Measurements from ENCODE around the gene GPR78.
"Not testable (repeated sequence)": the region's sequence is repeated elsewhere in the genome, so short reads cannot be mapped to it uniquely, and the experiment has no call there.

Gene GPR78

GRCh38 chr4:8560265-8561047 lies 19.7 kb upstream of the GPR78 start:
- DNase-seq (ENCODE audit: low read depth in 2 of 3, low spot score in 2 of 3): no peak

DNA sequence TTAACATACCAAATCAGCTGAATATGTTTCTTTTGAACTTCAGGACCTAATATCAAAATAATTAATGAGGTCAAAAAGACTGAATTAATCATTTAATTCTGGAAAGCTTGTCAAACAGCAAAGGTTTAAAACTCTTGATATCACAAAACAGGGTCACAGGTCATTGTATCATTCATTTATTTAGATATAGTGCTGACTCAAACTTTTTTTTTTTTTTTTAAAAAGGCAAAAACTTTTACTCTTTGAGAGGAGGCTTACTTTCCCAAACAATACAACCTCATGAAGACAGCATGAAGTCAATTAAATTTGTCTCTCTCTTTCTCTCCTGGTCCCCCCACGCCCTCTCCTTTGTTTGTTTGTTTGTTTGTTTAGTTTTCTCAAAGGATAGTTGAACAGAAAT lies 15.6 kb upstream of the GPR78 start:
- DNase-seq (ENCODE audit: low read depth in 2 of 3, low spot score in 2 of 3): no peak

DNA sequence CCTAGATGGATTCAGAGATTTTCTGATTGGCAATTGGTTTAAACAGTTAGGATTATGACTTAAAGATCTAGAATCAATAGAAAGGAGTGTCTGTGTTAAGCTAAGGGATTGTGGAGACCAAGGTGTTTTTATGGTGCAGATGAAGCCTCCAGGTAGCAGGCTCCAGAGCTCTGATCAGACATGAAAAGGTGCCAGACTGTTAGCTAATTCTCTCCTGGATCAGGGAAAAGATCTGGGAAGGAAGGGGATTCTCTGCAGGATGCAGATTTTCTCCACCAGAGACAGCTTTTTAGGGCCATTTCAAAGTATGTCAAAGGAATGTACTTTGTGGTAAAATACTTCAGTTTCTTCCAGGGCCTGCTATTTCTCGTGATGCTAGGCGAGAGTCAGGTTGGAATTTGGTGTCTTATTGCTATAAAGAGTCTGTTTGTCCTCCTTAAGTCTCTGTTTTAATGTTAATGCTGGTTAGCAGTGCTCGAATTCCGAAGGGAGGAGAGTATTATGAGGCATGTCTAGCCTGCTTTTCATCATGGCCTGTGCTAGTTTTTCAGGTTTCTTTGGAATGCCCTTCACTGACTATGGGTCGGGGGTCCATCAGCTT lies 12.0 kb upstream of the GPR78 start:
- DNase-seq (ENCODE audit: low read depth in 2 of 3, low spot score in 2 of 3): no peak

- no peak for DNase-seq (ENCODE audit: low read depth in 2 of 3, low spot score in 2 of 3)
These were observed 10.0 kb upstream of the GPR78 start for GRCh38 chr4:8570201-8570600.

- no peak for DNase-seq (ENCODE audit: low read depth in 2 of 3, low spot score in 2 of 3)
These were observed 8.2 kb upstream of the GPR78 start for GRCh38 chr4:8571702-8572685.

- DNase-seq (ENCODE audit: low read depth in 2 of 3, low spot score in 2 of 3): no peak
These were observed 6.9 kb upstream of the GPR78 start for GRCh38 chr4:8573266-8573665.

DNA sequence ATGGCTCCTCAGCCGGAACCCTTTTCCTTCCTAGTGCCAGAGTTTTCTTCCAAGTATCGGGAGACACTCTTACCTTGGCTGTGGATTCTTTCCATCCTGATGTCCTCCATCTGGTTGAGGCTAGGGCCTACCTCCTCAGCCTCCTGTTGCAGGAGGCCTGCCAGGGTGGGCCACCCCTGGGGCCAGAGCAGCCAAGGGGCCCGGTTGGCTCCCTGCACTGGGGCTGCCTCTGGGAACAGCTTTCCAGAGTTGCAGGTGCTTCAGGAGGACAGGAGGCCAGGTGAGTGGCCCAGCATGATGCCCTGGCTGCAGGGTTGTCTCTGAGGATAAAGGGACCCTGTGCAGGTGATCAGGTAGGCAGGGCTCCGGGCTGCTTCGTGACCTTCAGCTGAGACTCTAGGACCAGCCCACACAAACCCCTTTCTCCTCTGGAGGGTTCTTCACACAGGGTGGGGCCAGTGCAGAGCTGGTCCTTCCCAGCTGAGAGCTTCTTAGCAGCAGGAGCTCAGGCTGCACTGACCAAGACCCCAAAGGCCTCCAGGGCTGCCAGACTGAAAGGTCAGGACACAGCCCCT lies 5.3 kb upstream of the GPR78 start:
- no peak for DNase-seq (ENCODE audit: low read depth in 2 of 3, low spot score in 2 of 3)

DNA sequence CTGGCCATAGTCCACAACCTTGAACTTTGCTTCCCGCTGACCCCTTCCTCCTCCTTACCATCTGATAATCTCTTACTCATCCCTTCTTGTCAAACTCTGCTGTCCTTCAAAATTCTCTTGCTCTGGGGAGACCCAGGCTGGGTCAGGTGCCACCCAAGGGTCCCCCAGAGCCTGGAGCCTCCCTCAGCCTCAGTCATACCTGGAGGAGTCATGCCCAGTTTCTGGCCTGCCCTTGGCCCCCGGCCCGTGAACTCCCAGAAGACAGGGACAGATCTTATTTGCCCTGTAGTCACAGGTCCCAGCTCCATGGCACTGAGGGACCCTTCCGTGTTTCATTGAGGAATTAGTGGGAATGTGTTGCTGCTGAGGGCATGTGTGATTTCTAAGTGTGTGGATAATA lies 4.7 kb upstream of the GPR78 start:
- DNase-seq (ENCODE audit: low read depth in 2 of 3, low spot score in 2 of 3): no peak

GRCh38 chr4:8576591-8576990 lies 3.6 kb upstream of the GPR78 start:
- DNase-seq (ENCODE audit: low read depth in 2 of 3, low spot score in 2 of 3): not testable (repeated sequence)

GRCh38 chr4:8577046-8577445 lies 3.1 kb upstream of the GPR78 start:
- DNase-seq (ENCODE audit: low read depth in 2 of 3, low spot score in 2 of 3): no peak

DNA sequence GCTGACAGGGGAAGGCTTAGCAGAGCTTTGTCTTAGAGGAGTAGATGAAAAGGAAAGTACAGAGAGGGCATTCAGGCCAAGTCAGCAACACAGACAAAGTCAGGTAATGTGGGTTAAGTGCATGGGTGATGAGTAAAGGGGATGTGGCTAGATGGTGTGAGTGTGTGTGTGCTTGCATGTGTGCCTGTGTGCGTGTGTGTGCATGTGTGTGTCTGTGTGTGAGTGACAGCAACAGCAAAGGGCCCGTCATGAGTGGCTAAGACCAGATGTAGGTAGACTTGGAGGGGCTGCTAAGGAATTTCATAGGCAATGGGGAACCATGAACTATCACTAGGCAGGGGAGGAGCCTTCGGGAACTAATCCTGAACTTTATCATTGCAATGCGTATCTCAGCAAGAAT lies 2.2 kb upstream of the GPR78 start:
- no peak for DNase-seq (ENCODE audit: low read depth in 2 of 3, low spot score in 2 of 3)

- DNase-seq (ENCODE audit: low read depth in 2 of 3, low spot score in 2 of 3): no peak
These were observed 1.5 kb upstream of the GPR78 start for GRCh38 chr4:8578717-8579116.

DNA sequence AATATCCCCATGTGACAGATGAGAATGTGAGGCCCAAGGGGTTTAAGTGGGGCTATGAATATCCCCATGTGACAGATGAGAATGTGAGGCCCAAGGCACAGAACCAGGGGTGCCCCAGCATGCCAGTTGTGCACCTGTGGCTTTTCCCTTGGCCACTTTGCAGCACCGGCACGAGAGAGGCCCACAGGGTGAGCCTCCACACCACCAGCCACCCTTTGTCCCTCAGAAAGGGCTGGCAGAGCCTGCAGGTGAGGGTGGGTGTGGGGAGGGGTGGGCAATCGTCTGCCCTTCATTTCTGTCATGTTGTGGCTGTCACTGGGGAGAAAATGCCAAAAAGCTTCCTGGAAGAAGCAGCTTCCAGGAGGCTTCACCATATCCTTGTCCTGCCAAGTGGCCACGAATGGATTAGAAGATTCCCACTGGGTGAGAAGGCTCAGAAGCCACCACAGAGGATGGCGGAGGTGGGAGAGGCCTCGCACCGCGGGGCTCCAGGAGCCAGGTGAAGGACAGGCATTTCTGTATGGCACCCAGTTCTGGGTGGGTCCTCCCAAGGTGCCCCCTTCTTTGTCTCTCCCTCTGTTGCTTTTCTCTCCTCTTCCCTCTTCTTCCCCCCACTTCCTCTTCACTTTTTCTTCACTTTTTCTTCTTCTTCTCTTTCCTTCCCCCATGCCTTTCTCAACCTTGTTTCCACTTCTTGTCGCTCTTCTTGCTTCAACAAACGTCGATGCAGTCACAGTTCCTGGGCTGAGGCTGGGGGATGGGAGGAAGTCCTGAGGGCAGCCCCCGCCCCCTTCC lies 469 bp upstream of the GPR78 start:
- no peak for DNase-seq (ENCODE audit: low read depth in 2 of 3, low spot score in 2 of 3)

GRCh38 chr4:8581094-8581861 lies 1.1 kb downstream of the GPR78 start:
- no peak for DNase-seq (ENCODE audit: low read depth in 2 of 3, low spot score in 2 of 3)

- DNase-seq (ENCODE audit: low read depth in 2 of 3, low spot score in 2 of 3): no peak
These were observed 1.8 kb downstream of the GPR78 start for GRCh38 chr4:8582016-8582415.

- DNase-seq (ENCODE audit: low read depth in 2 of 3, low spot score in 2 of 3): no peak
These were observed 2.2 kb downstream of the GPR78 start for GRCh38 chr4:8582436-8582835.

- DNase-seq (ENCODE audit: low read depth in 2 of 3, low spot score in 2 of 3): no peak
These were observed 2.9 kb downstream of the GPR78 start for GRCh38 chr4:8582941-8583654.

GRCh38 chr4:8583655-8584025 lies 3.4 kb downstream of the GPR78 start:
- DNase-seq (ENCODE audit: low read depth in 2 of 3, low spot score in 2 of 3): no peak

DNA sequence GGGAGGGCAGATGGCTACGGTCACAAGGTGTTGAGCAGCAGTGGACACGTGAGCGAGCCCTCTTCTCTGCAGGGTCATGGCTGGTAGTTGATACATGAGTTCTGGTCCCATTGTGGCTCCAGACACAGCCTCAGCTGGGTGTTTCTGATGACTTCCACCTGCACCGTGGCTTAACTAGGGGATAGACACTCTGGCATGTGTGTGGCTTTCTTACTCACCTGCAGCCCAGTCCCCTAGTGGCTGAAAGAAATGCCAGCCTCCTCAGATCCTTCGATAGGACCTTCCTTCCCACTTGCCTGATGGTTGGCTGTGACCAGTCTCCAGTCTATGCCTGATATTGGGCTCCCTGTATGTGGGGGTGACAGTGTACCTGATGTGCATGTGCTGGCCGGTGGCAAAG lies 5.0 kb downstream of the GPR78 start:
- DNase-seq (ENCODE audit: low read depth in 2 of 3, low spot score in 2 of 3): no peak
